Measurements from ENCODE around the gene SLC6A19.
"Not testable (repeated sequence)": the region's sequence is repeated elsewhere in the genome, so short reads cannot be mapped to it uniquely, and the experiment has no call there.

Gene SLC6A19

DNA sequence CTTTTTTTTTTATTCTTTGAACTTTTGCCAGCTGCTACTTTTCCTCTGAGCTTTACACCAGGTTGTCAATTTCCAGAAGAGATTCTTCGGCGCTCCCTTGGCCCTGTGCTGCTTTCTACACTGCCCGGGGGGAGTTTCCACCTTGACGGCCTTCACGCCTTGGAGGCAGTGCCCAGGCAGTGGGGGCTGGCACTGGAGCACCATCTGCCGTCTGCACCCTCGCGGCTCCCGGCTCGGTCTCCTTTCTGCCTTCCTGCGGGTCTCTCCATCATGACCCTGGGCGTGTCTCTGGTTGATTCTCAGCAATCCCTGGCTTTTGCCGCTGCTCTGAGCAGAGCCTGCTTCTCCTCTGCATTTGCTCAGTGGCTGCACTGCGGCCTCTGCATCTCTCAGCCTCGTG lies 26.7 kb downstream of the SLC6A19 start:
- H3K27ac Mint-ChIP-seq: no peak overlapping the region
- no peaks in the 10 kb centered on the region for H3K9me3 Mint-ChIP-seq
- peaks cover 12% of the 10 kb centered on the region for H3K27me3 Mint-ChIP-seq (ENCODE audit: low read depth)
- H3K4me3 Mint-ChIP-seq: no peak overlapping the region
- no peaks in the 10 kb centered on the region for H3K4me1 Mint-ChIP-seq (ENCODE audit: low read depth)
- no peak for DNase-seq (ENCODE audit: low spot score)
- H3K36me3 Mint-ChIP-seq (ENCODE audit: low read depth): no peaks in the 10 kb centered on the region

DNA sequence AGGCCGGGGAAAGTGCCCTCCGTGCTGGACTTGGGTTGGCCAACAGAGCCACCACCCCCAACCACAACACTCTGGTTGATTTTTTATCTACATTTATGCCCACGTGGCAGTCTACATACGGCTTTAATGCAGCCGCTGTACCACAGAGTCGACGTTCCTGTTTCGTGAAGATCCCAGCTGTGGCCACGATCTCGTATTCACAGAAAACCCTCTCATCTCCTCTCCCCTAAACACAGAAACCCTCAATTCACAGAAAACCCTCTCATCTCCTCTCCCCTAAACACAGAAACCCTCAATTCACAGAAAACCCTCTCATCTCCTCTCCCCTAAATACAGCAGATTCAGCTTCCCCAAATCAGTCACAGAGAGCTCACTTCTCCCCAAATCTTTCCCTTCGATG lies 27.6 kb downstream of the SLC6A19 start:
- H3K27ac Mint-ChIP-seq; H3K4me1 Mint-ChIP-seq (ENCODE audit: low read depth); H3K4me3 Mint-ChIP-seq; DNase-seq (ENCODE audit: low spot score); H3K36me3 Mint-ChIP-seq (ENCODE audit: low read depth); H3K9me3 Mint-ChIP-seq: not testable (repeated sequence)
- peaks cover 12% of the 10 kb centered on the region for H3K27me3 Mint-ChIP-seq (ENCODE audit: low read depth)

DNA sequence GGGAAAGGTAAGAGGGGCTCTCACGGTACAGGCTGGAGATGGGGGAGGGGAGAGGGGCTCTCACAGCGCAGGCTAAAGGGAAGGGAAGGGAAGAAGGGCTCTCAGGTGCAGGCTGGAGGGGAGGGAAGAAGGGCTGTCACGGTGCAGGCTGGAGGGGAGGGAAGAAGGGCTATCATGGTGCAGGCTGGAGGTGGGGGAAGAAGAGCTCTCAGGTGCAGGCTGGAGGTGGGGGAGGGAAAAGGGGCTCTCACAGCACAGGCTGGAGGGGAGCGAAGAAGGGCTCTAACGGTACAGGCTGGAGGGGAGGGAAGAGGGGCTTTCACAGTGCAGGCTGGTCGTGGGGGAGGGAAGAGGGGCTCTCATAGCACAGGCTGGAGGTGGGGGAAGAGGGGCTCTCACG lies 28.4 kb downstream of the SLC6A19 start:
- H3K4me1 Mint-ChIP-seq (ENCODE audit: low read depth): no peaks in the 10 kb centered on the region
- no peak overlapping the region for H3K27ac Mint-ChIP-seq
- no peak for DNase-seq (ENCODE audit: low spot score)
- H3K27me3 Mint-ChIP-seq (ENCODE audit: low read depth): peaks cover 12% of the 10 kb centered on the region
- no peaks in the 10 kb centered on the region for H3K9me3 Mint-ChIP-seq
- H3K36me3 Mint-ChIP-seq (ENCODE audit: low read depth): no peaks in the 10 kb centered on the region
- H3K4me3 Mint-ChIP-seq: no peak overlapping the region

DNA sequence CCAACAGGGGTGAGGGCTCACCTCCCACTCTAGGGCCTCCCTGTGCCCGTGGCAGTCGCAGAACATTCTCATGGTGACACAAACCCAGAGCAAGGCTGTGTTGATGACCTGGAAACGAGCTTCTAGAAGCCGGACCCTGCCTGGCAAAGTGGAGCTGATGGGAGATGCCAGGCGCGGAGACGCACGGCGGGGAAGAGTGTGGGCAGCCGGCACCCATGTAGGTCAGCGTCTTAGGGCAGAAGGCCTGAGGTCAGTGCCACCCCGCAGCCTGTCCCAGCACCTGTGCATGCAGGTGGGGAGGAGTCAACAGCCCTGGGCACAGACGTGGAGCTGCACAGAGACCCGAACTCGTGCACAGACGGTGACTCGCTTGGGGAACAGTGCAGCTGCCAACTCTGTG lies 29.2 kb downstream of the SLC6A19 start:
- H3K4me3 Mint-ChIP-seq: no peak overlapping the region
- H3K9me3 Mint-ChIP-seq: no peaks in the 10 kb centered on the region
- no peaks in the 10 kb centered on the region for H3K36me3 Mint-ChIP-seq (ENCODE audit: low read depth)
- no peak for DNase-seq (ENCODE audit: low spot score)
- peaks cover 12% of the 10 kb centered on the region for H3K27me3 Mint-ChIP-seq (ENCODE audit: low read depth)
- no peaks in the 10 kb centered on the region for H3K4me1 Mint-ChIP-seq (ENCODE audit: low read depth)
- no peak overlapping the region for H3K27ac Mint-ChIP-seq

DNA sequence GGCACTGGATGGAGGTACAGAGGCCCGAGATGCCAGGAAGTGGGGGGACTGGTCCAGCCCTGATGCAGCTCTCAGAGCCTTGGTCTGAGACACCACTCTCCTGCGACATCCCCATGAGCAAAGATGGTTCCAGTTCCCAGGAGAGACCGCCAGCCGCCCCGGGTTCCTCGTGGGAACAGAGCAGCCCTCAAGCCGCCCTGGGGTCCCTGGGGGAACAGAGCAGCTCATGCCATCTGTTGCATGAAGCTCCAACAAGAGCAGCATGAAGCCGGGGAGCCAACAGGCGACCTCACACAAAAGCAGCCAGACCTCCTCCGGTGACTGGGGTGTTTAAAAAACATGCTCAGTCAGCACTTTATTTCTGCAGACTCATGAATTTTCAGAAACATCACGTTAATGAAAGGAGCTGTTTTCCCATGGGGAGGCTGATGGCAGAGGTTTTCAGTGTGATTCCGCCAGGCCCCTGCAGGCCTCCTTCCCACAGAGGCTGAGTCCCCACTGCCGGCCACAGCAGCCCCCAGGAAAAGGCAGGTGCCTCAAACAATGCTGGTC lies 30.0 kb downstream of the SLC6A19 start:
- no peak for DNase-seq (ENCODE audit: low spot score)
- peaks cover 7% of the 10 kb centered on the region for H3K9me3 Mint-ChIP-seq
- no peaks in the 10 kb centered on the region for H3K36me3 Mint-ChIP-seq (ENCODE audit: low read depth)
- H3K27me3 Mint-ChIP-seq (ENCODE audit: low read depth): peaks cover 12% of the 10 kb centered on the region
- no peak overlapping the region for H3K4me3 Mint-ChIP-seq
- no peaks in the 10 kb centered on the region for H3K4me1 Mint-ChIP-seq (ENCODE audit: low read depth)
- H3K27ac Mint-ChIP-seq: no peak overlapping the region

DNA sequence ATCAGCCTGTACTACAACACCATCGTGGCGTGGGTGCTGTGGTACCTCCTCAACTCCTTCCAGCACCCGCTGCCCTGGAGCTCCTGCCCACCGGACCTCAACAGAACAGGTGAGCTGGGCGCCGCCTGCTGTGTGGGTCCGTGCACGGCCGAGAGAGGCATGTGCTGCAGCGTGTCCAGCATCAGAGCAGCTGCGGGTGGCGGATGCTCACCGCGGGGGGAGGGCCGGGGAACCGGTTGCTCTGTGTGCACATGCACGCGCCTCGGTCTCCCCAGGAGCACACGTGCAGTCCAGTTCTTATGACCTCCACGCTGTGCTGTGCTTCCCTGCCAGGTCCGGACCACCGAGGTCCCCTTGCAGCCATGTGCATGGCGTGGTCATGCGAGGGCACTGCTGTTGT lies 31.4 kb downstream of the SLC6A19 start:
- no peaks in the 10 kb centered on the region for H3K36me3 Mint-ChIP-seq (ENCODE audit: low read depth)
- H3K27ac Mint-ChIP-seq: no peak overlapping the region
- H3K4me3 Mint-ChIP-seq: no peak overlapping the region
- no peaks in the 10 kb centered on the region for H3K4me1 Mint-ChIP-seq (ENCODE audit: low read depth)
- H3K27me3 Mint-ChIP-seq (ENCODE audit: low read depth): peaks cover 12% of the 10 kb centered on the region
- DNase-seq (ENCODE audit: low spot score): no peak
- peaks cover 10% of the 10 kb centered on the region for H3K9me3 Mint-ChIP-seq

DNA sequence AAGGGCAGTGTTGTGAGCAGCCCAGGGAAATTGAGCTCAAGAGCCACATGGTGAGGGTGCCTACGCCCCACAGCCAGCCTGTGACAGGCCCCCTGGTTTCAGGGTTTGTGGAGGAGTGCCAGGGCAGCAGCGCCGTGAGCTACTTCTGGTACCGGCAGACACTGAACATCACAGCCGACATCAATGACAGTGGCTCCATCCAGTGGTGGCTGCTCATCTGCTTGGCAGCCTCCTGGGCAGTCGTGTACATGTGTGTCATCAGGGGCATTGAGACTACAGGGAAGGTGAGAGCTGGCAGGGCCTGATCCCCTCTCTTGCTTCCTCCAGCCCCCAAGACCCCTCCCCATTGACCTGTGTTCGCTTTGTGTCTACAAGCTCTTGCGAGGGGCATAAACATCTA lies 34.0 kb downstream of the SLC6A19 start:
- H3K27ac Mint-ChIP-seq: no peak overlapping the region
- H3K9me3 Mint-ChIP-seq: peaks cover 10% of the 10 kb centered on the region
- H3K27me3 Mint-ChIP-seq (ENCODE audit: low read depth): peaks cover 2% of the 10 kb centered on the region
- no peaks in the 10 kb centered on the region for H3K4me1 Mint-ChIP-seq (ENCODE audit: low read depth)
- no peak for DNase-seq (ENCODE audit: low spot score)
- H3K4me3 Mint-ChIP-seq: no peak overlapping the region
- H3K36me3 Mint-ChIP-seq (ENCODE audit: low read depth): no peaks in the 10 kb centered on the region

DNA sequence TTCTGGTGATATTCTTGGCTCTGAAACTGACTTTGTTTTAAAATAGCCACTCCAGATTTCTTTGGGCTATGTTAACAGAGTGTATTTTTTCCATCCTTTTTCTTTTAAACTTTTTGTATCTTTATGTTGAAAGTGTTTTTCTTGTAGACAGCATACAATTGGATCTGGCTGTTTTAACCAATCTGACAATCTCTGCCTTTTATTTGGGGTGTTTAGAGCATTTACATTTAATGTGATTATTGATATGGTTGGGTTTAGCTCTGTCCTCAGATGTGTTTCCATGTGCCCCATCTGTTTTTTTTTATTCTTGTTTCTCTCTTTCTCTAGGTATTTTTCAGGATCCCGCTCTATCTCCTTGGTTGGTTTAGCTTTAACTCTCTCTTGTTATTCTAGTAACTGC lies 34.4 kb downstream of the SLC6A19 start:
- Mint-ChIP-seq H3K27me3 (ENCODE audit: low read depth) (no peaks in the 10 kb centered on the region), H3K4me3 (no peak overlapping the region), H3K36me3 (ENCODE audit: low read depth) (no peaks in the 10 kb centered on the region), H3K9me3 (peaks cover 10% of the 10 kb centered on the region), H3K4me1 (ENCODE audit: low read depth) (no peaks in the 10 kb centered on the region), H3K27ac (no peak overlapping the region)
- no peak for DNase-seq (ENCODE audit: low spot score)

DNA sequence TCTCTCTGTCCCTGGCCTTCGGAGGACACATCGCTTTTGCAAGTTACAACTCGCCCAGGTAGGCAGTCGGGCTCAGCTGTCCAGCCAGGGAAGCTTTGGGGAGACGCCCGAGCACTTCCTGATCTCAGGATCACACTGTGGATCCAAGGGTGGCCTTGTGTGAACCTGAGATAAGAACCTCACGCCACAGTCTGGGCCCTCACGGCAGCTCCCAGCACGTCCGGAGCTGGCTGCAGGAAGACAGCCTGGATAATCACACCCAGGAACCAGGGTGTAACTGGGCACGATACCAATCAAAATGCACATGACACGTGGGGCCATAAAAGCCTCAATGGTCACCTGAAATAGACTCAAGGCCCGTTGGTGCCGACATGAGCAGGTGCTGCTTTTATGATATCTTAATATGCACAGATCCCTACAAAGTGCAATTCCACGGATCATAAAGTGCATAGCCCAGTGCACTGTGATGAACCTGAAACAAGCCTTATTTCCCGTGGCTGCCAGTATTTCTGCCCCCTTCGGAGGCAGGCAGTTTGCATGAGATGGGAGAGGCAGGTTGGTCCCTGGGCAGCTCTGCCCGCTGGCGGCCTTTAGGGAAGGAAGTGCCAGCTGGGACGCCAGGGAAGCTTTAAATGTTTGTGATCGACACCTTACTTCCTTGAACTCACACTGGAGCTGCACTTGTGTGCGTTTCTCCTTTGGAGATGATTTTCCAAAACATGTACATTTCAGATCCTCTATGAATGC lies 38.3 kb downstream of the SLC6A19 start:
- Mint-ChIP-seq H3K9me3 (peaks cover 10% of the 10 kb centered on the region), H3K4me3 (no peak overlapping the region), H3K27ac (no peak overlapping the region), H3K27me3 (ENCODE audit: low read depth) (no peaks in the 10 kb centered on the region), H3K4me1 (ENCODE audit: low read depth) (no peaks in the 10 kb centered on the region), H3K36me3 (ENCODE audit: low read depth) (no peaks in the 10 kb centered on the region)
- DNase-seq (ENCODE audit: low spot score): no peak

DNA sequence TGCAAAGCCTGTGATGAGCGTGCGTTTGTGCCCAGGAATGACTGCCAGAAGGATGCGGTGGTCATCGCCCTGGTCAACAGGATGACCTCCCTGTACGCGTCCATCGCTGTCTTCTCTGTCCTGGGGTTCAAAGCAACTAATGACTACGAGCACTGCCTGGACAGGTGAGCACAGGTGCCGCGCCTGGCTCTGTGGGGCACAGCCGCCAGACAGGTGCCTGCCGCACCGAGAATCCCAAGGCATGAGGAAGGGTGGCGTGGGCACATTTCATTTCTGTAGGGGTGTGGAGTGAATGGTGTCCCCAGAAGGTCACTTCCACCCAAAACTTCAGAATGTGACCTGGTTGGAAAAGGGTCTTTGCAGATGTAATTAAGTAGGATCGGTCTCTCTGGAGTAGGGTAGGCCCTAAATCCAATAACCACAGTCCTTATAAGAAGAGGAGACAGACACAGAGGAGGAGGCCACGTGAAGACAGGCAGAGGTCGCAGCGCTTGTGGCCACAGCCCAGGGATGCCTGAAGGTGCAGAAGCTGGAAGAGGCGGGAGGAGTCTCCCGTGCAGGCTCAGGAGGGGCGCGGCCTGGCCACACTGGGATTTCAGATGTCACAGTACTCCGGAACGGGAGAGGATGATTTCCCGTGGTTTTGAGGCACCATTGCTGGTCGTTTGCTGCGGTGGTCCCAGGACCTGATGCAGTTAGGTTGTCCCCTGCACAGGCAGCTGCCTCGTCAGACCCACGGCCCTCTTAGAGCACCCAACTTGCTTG lies 39.3 kb downstream of the SLC6A19 start:
- DNase-seq (ENCODE audit: low spot score): no peak
- no peak overlapping the region for H3K27ac Mint-ChIP-seq
- no peaks in the 10 kb centered on the region for H3K27me3 Mint-ChIP-seq (ENCODE audit: low read depth)
- no peak overlapping the region for H3K4me3 Mint-ChIP-seq
- H3K36me3 Mint-ChIP-seq (ENCODE audit: low read depth): no peaks in the 10 kb centered on the region
- H3K4me1 Mint-ChIP-seq (ENCODE audit: low read depth): no peaks in the 10 kb centered on the region
- peaks cover 9% of the 10 kb centered on the region for H3K9me3 Mint-ChIP-seq

DNA sequence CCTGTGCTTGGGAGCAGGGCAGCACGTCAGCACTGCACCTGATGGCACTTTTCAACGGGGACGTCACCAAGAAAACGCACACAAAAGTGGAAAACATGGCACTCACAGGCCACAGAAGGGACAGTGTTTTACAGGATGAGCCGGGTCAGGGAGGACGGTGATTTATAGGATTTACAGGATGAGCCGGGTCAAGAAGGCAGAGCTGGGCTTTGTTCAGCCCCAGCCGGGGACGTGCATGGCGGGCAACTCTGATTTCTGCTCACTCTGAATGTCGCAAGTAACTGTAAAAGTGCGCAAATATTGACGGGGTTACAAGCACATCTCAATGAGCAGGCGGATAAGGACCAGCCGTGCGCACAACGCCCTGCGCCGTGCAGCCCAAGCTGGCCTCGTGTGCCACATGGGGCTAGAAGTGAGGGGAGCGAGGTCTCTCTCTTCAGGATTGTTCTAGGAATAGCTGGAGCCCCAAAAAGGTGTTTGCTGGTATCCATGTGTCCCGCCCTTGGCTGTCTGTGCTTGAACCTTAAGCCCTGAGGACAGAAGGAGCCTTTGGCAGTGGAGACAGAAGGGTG lies 40.2 kb downstream of the SLC6A19 start:
- Mint-ChIP-seq H3K4me3 (no peak overlapping the region), H3K4me1 (ENCODE audit: low read depth) (no peaks in the 10 kb centered on the region), H3K27ac (no peak overlapping the region), H3K9me3 (peaks cover 1% of the 10 kb centered on the region), H3K36me3 (ENCODE audit: low read depth) (no peaks in the 10 kb centered on the region), H3K27me3 (ENCODE audit: low read depth) (no peaks in the 10 kb centered on the region)
- DNase-seq (ENCODE audit: low spot score): no peak

DNA sequence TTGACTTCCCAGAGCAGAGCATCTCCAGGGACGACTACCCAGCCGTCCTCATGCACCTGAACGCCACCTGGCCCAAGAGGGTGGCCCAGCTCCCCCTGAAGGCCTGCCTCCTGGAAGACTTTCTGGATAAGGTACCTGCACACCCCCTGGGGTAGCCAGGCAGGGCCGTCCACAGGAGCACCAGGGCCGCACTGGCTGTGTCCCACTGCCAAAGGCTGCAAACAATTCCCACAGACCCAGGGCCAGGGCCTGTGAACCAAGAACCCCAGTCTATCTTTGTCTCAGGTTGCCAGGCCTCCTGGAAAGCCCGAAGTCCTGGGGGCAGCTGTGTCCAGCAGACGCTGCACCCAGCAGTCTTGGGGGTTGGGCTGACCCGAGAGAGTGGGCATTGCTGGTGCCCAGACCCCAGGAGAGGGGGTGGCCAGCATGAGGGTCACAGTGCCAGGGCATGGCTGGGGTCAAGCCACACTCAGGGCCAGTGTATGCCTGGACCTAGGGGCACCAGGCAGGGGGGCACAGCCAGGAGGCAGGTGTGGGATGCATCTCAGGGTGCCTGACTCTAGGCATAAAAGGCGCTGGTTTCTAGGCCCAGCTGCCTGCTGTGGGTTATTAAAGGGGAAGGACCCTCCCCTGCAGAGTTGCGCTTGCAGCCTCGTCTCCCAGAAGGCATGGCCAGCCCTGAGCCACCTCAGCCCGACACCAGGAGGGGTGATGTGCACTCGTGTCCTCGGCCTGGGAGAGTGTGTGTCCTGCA lies 41.5 kb downstream of the SLC6A19 start:
- no peaks in the 10 kb centered on the region for H3K9me3 Mint-ChIP-seq
- no peak overlapping the region for H3K4me3 Mint-ChIP-seq
- H3K27me3 Mint-ChIP-seq (ENCODE audit: low read depth): peaks cover 6% of the 10 kb centered on the region
- H3K27ac Mint-ChIP-seq: no peak overlapping the region
- no peak for DNase-seq (ENCODE audit: low spot score)
- H3K36me3 Mint-ChIP-seq (ENCODE audit: low read depth): no peaks in the 10 kb centered on the region
- no peaks in the 10 kb centered on the region for H3K4me1 Mint-ChIP-seq (ENCODE audit: low read depth)

DNA sequence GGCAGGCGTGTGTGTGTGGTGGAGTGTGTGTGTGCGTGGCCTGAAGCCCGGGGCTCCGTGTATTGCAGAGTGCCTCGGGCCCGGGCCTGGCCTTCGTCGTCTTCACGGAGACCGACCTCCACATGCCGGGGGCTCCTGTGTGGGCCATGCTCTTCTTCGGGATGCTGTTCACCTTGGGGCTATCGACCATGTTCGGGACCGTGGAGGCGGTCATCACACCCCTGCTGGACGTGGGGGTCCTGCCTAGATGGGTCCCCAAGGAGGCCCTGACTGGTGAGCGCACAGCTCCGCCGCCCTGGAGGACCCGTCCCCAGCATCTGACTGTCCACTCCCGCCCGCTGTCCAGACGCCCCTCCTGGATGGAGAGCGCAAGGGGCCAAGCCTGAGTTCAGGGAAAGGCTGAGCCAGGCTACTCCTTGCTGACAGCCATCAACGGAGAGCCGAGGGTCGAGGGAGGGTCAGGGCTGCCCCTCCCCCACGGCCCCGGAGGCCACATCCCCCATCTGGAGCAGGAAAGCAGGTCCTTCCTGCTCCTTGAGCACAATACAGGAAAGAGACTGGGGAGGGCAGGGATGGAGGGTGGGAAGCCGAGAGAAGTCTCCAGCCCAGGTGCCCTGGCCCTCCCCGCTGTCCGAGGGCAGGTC lies 42.2 kb downstream of the SLC6A19 start:
- Mint-ChIP-seq H3K9me3 (no peaks in the 10 kb centered on the region), H3K36me3 (ENCODE audit: low read depth) (no peaks in the 10 kb centered on the region), H3K27me3 (ENCODE audit: low read depth) (peaks cover 6% of the 10 kb centered on the region), H3K4me3 (no peak overlapping the region), H3K4me1 (ENCODE audit: low read depth) (no peaks in the 10 kb centered on the region), H3K27ac (no peak overlapping the region)
- no peak for DNase-seq (ENCODE audit: low spot score)
